NB4 (cell line): ENCODE results near the gene FNDC5.

Experiments
- MAX ChIP-seq: IDR thresholded peaks from 2 replicates; pipeline ENCODE4 v1.6.1; 2011; ENCODE audit warnings: low read depth, low read length
- MYC ChIP-seq: IDR thresholded peaks from 2 replicates; pipeline ENCODE4 v1.6.1; 2011; ENCODE audit warnings: low read depth, low read length
- POLR2A ChIP-seq: IDR thresholded peaks from 2 replicates; pipeline ENCODE4 v1.6.1; 2011; ENCODE audit warnings: mild to moderate bottlenecking; ENCODE audit not compliant: insufficient read length; ENCODE audit errors: extremely low read depth
- TF ChIP-seq, protein P1 (sequence below): IDR thresholded peaks from one replicate; pipeline ENCODE4 v1.5.1; 2012; ENCODE audit warnings: low read depth, low read length

DNA sequence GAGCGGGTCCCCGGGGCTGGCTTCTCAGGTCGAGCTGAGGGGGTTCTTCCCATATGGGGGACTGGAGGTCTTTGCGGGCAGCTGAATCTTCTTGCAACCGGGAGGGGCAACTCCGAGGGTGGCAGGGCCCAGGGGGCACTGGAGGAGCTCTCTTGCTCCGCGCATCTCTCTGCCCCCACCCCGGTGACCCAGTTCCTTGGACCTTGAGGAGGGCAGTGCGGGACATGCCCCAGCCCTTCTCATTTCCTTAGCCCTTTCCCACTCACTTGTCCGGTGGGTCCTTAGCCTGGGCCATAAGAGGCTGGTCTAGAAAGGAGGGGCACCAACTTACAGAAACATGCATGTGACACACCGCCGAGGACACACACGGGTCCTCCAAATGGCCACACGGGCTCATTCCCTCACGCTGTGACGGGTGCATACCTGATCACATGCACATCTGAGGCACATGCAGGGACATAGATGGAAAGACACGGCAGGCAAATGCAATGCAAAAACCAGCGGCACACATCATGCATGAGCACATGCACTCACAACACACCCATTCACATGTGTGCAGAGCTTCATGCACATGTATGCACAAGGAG lies 16.2 kb upstream of the FNDC5 start:
- TF ChIP-seq, protein P1, sequence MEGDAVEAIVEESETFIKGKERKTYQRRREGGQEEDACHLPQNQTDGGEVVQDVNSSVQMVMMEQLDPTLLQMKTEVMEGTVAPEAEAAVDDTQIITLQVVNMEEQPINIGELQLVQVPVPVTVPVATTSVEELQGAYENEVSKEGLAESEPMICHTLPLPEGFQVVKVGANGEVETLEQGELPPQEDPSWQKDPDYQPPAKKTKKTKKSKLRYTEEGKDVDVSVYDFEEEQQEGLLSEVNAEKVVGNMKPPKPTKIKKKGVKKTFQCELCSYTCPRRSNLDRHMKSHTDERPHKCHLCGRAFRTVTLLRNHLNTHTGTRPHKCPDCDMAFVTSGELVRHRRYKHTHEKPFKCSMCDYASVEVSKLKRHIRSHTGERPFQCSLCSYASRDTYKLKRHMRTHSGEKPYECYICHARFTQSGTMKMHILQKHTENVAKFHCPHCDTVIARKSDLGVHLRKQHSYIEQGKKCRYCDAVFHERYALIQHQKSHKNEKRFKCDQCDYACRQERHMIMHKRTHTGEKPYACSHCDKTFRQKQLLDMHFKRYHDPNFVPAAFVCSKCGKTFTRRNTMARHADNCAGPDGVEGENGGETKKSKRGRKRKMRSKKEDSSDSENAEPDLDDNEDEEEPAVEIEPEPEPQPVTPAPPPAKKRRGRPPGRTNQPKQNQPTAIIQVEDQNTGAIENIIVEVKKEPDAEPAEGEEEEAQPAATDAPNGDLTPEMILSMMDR: no peak
- no peak for TF ChIP-seq POLR2A
- no peak for TF ChIP-seq MYC
- TF ChIP-seq MAX: no peak
